K562 (cell line): ENCODE data around the gene FAM240A. TPM values are rescaled to one million over a fixed set of nuclear protein-coding genes. Genes with fewer than 3 reads are reported as not detected.

Experiments
- ATAC-seq: fragments of 200-7000 bp; cut with Tn5 transposase; 3 replicates; pipeline ENCODE4 v1.9.1; 2020; ENCODE audit warnings: moderate library complexity
- BruUV-seq: library from RNA; stranded (reverse); fragments of 400-500 nt; replicated peaks from 2 replicates; lab custom pipeline; 2021; lab: Mats Ljungman, UMichigan
- CTCF ChIA-PET: fragments of 300-600 bp; formaldehyde crosslinking; extraction: SDS; loops from one replicate; lab custom pipeline; 2021; ENCODE audit warnings: low intra/inter-chr PET ratio; lab: Yijun Ruan, JAX
- POLR2A ChIA-PET: fragments of 300-600, 350-650 bp; sonication (Branson Sonifier 250); formaldehyde crosslinking; extraction: SDS; loops from one replicate; lab custom pipeline; 2021; ENCODE audit warnings: antibody characterized with exemption, inconsistent platforms; lab: Yijun Ruan, JAX
- DNase-seq, 4 experiments: peaks; one replicate each; pipeline versions ENCODE4 v3.0.0 to v3.0.0-alpha.2; 2011 to 2018; ENCODE audit warnings: low spot score in 3 of 4, mixed read lengths in 3 of 4; ENCODE audit errors: extremely low read depth in 1 of 4
- FAIRE-seq: peaks from 2 replicates; lab custom pipeline; 2011; peaks lifted over from hg19 to GRCh38; lab: Jason Lieb, UNC
- H2AFZ ChIP-seq: 2 replicates; pipeline ENCODE4 v1.6.0; 2011; ENCODE audit warnings: low read depth, low read length, control low read depth, inconsistent platforms
- H3K27ac ChIP-seq: fragments of 200-600 bp; 3 replicates; pipeline ENCODE4 v1.8.0; 2011; ENCODE audit warnings: low read depth, mild to moderate bottlenecking, control low read depth, inconsistent platforms, low read length, moderate library complexity, mixed read lengths; ENCODE audit errors: extremely low read depth
- H3K27me3 ChIP-seq, 2 experiments: fragments of 300-600 bp in 1 of 2; 2 replicates in 1 of 2; 3 replicates in 1 of 2; pipeline versions ENCODE4 v1.6.0 to v1.8.0; 2011; ENCODE audit warnings: inconsistent platforms in 2 of 2, low read length in 2 of 2, mild to moderate bottlenecking in 1 of 2, mixed read lengths in 1 of 2, moderate library complexity in 1 of 2; ENCODE audit not compliant: control insufficient read depth in 2 of 2, insufficient read depth in 2 of 2
- H3K36me3 ChIP-seq: fragments of 300-600 bp; 3 replicates; pipeline ENCODE4 v1.8.0; 2011; ENCODE audit warnings: mild to moderate bottlenecking, low read length, inconsistent platforms; ENCODE audit not compliant: control insufficient read depth, insufficient read depth
- H3K4me1 ChIP-seq, 2 experiments: fragments of 200-600 bp in 1 of 2; replicated peaks in 1 of 2; 2 replicates in 1 of 2; 3 replicates in 1 of 2; pipeline versions ENCODE4 v1.5.1 to v1.8.0; 2011; ENCODE audit warnings: inconsistent platforms in 2 of 2, low read length in 2 of 2, mild to moderate bottlenecking in 1 of 2, mixed read lengths in 1 of 2, moderate library complexity in 1 of 2; ENCODE audit not compliant: control insufficient read depth in 2 of 2, insufficient read depth in 2 of 2
- H3K4me2 ChIP-seq: 2 replicates; pipeline ENCODE4 v1.6.1; 2011; ENCODE audit warnings: low read length, control low read depth, inconsistent platforms, mixed read lengths; ENCODE audit not compliant: insufficient read depth
- H3K4me3 ChIP-seq: fragments of 200-600 bp; sonication (generic), shearing (Covaris generic); 2 replicates; pipeline ENCODE4 v1.5.1; 2016; ENCODE audit warnings: control low read depth, inconsistent platforms
- H3K79me2 ChIP-seq: fragments of 200-600 bp; 3 replicates; pipeline ENCODE4 v1.8.0; 2011; ENCODE audit warnings: low read length, inconsistent platforms; ENCODE audit not compliant: control insufficient read depth, insufficient read depth
- H3K9ac ChIP-seq, 2 experiments: 2 replicates each; pipeline versions ENCODE4 v1.6.0 to v1.6.1; 2011; ENCODE audit warnings: low read depth in 2 of 2, low read length in 2 of 2, control low read depth in 1 of 2, inconsistent platforms in 1 of 2, mild to moderate bottlenecking in 1 of 2, mixed read lengths in 1 of 2; ENCODE audit not compliant: insufficient read depth in 1 of 2
- H3K9me1 ChIP-seq: one replicate; pipeline ENCODE4 v1.6.0; 2011; ENCODE audit warnings: inconsistent platforms, mild to moderate bottlenecking, low read length, moderate library complexity; ENCODE audit not compliant: control insufficient read depth, insufficient read depth
- H3K9me3 ChIP-seq: replicated peaks from 2 replicates; pipeline ENCODE4 v1.5.1; 2011; ENCODE audit warnings: low read depth, low read length, inconsistent platforms; ENCODE audit not compliant: control insufficient read depth, insufficient read depth
- H4K20me1 ChIP-seq: replicated peaks from 2 replicates; pipeline ENCODE4 v1.6.1; 2011; ENCODE audit warnings: low read length, inconsistent platforms, mixed read lengths; ENCODE audit not compliant: control insufficient read depth, insufficient read depth
- CBX8 ChIP-seq: fragments of 200-600 bp; sonication (generic); IDR thresholded peaks from 2 replicates; pipeline ENCODE4 v1.6.1; 2012; ENCODE audit warnings: borderline replicate concordance, mixed run types, low read depth, mild to moderate bottlenecking, moderate library complexity, mixed read lengths, low read length, control low read depth, inconsistent platforms; ENCODE audit not compliant: poor library complexity, severe bottlenecking; ENCODE audit errors: extremely low read depth
- E2F3 ChIP-seq: fragments of 250-450 bp; sonication (Bioruptor Pico); IDR thresholded peaks from 2 replicates; pipeline ENCODE4 v1.4.0; 2020; ENCODE audit warnings: mild to moderate bottlenecking
- HCFC1 ChIP-seq: IDR thresholded peaks from 2 replicates; pipeline ENCODE4 v1.6.1; 2012; ENCODE audit warnings: low read depth, low read length, improper control_type of control experiment
- MTA1 ChIP-seq: fragments of 450-650 bp; IDR thresholded peaks from 2 replicates; pipeline ENCODE4 v1.6.1; 2017; ENCODE audit warnings: borderline replicate concordance
- SP1 ChIP-seq: sonication (generic); formaldehyde crosslinking; IDR thresholded peaks from 2 replicates; pipeline ENCODE4 v1.8.1; 2022; ENCODE audit warnings: mild to moderate bottlenecking, missing genetic modification reagents
- TRIM28 ChIP-seq: fragments of 450-650 bp; IDR thresholded peaks from 2 replicates; pipeline ENCODE4 v1.6.1; 2017
- WGBS: fragments of 100-300 bp; shearing (Covaris generic); methylation state at CpG from one replicate; pipeline ENCODE4 v1.1.6; 2016; ENCODE audit warnings: low coverage, mixed read lengths; ENCODE audit not compliant: insufficient coverage; ENCODE audit errors: missing lambda C conversion rate; 5-methylcytosine and 5-hydroxymethylcytosine counted together
- in situ Hi-C: fragments of 300-500 bp; cut with MboI; formaldehyde crosslinking; loops from 4 replicates; pipeline ENCODE4 v1.15.0; 2018; ENCODE audit warnings: inconsistent platforms, mixed read lengths
- intact Hi-C: fragments of 100-400 bp; cut with micrococcal nuclease; formaldehyde crosslinking; loops from 2 replicates; pipeline ENCODE4 v1.14.2; 2022
- polyA plus RNA-seq, 8 experiments: library from polyadenylated mRNA; depleted of rRNA in 4 of 8; stranded (reverse) in 5 of 8; unstranded in 3 of 8; fragments of >200 nt; fragmentation: Nextera tagmentation in 2 of 8; fragmentation: Illumina TruSeq in 1 of 8; extraction: Ambion mirVana in 2 of 8; extraction: Trizol in 1 of 8; gene quantifications; 2 replicates each; pipeline versions ENCODE4 v1.2.1 to v1.2.3, GENCODE V29; 2011 to 2014; ENCODE audit warnings: inconsistent platforms in 1 of 8, missing spikeins in 1 of 8
- total RNA-seq, 7 experiments: library from RNA; depleted of rRNA in 6 of 7; stranded (reverse); fragments of >200 nt in 6 of 7; fragmentation: Illumina TruSeq in 2 of 7; extraction: Trizol in 2 of 7; gene quantifications; 2 replicates each; pipeline versions ENCODE4 v1.2.1 to v1.2.3, GENCODE V29; 2011 to 2021; ENCODE audit warnings: low replicate concordance in 1 of 7
- TF ChIP-seq, protein P1 (sequence below): fragments of 450-650 bp; formaldehyde crosslinking; IDR thresholded peaks from 2 replicates; pipeline ENCODE4 v1.4.0; 2022; ENCODE audit warnings: mild to moderate bottlenecking, moderate library complexity

The FAM240A gene
- total and polyA plus RNA-seq, 9 of the 15 experiments (the other 6 are each of a cell fraction or from before 2014, with no cell fraction given): not detected

DNA sequence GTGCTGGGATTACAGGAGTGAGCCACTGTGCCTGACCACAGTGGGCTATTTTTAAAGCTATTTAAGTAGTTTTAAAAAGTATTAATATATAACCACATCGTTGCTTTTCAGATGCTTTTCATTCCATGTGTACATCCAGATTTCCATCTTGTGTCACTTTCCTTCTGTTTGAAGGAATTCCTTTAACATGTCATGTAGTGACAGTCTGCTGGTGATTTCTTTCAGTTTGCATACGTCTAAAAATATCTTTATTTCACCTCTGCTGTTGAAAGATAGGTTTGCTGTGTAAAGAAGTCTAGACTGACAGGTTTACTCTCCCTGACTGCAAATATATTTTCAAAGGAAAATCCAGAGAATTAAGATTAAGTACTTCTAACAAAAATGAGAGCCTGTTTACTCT, 12.2 kb downstream of the FAM240A start (continued):
- TF ChIP-seq SP1 (CRISPR knock-in tag): no peak
- no peak for TF ChIP-seq HCFC1
- no peak for TF ChIP-seq TRIM28

DNA sequence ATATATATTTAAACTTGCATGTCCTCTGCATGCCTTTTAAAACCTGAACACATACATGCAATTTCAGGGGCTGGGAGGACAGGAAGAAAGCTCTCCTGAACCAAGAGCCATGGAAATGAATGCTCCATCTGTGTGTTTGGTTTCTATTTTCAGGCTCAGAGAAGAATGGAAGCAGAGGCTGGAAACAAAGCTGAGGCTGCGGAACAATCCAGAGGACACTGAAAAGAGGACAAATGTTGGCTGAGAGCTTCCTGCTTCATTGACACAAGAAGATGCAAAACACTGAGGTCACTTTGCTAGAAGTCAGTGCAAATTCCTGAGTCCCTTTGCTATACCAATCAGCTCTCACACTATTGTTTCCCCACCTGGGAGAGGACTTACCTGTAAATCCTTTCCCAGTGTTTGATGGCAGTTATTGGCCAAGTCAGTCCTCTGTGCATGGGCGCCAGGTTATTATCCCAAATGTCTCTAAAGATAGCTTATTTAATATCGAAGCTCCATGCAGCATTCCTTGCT, 12.7 kb downstream of the FAM240A start:
- in situ Hi-C loops (no loop called here), intact Hi-C loops (no loop called here)
- no peaks in the 10 kb centered on the region for H3K9me3 ChIP-seq
- H3K27me3 ChIP-seq: peaks cover 11 to 15% of the 10 kb centered on the region in 2 experiments; a peak in 4 of 5 replicates
- no peaks in the 10 kb centered on the region for H3K9me1 ChIP-seq
- 0% methylated on average over 3 of the region's 3 CpGs for WGBS
- no peak overlapping the region for H3K27ac ChIP-seq
- DNase-seq (no peak), ATAC-seq (no peak), FAIRE-seq (no peak)
- POLR2A ChIA-PET: interaction anchor here (0.7 to 1.3 kb wide), 3 partner anchors 11 to 21 kb away, joined by 4 to 6 read pairs (median 5); no protein-coding TSS in a partner anchor
- peaks cover 4 to 6% of the 10 kb centered on the region in 2 experiments; a peak in 3 of 5 replicates for H3K4me1 ChIP-seq
- CTCF ChIA-PET: no interaction called here
- H3K36me3 ChIP-seq: no peaks in the 10 kb centered on the region
- H3K79me2 ChIP-seq: no peaks in the 10 kb centered on the region
- no peak overlapping the region for H3K4me3 ChIP-seq
- H4K20me1 ChIP-seq: no peaks in the 10 kb centered on the region
- H3K4me2 ChIP-seq: no peak overlapping the region
- no peak overlapping the region for H3K9ac ChIP-seq
- TF ChIP-seq, protein P1, sequence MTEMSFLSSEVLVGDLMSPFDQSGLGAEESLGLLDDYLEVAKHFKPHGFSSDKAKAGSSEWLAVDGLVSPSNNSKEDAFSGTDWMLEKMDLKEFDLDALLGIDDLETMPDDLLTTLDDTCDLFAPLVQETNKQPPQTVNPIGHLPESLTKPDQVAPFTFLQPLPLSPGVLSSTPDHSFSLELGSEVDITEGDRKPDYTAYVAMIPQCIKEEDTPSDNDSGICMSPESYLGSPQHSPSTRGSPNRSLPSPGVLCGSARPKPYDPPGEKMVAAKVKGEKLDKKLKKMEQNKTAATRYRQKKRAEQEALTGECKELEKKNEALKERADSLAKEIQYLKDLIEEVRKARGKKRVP (CRISPR knock-in tag): no peak
- no peak for TF ChIP-seq MTA1
- TF ChIP-seq E2F3: no peak
- TF ChIP-seq CBX8: no peak
- H2AFZ ChIP-seq: no peak overlapping the region
- no TSS peak for BruUV-seq
